GM12891 (cell line): ENCODE measurements around the gene EXOC4.

ENCODE experiments used
- PAX5 ChIP-seq: IDR thresholded peaks from 2 replicates; pipeline ENCODE4 v1.6.1; 2011; ENCODE audit warnings: low read length, moderate library complexity, mild to moderate bottlenecking; ENCODE audit not compliant: insufficient read depth, severe bottlenecking
- POLR2A ChIP-seq: IDR thresholded peaks from 2 replicates; pipeline ENCODE4 v1.6.1; 2011; ENCODE audit warnings: low read depth, low read length, control low read depth
- POLR2AphosphoS5 ChIP-seq: IDR thresholded peaks from 2 replicates; pipeline ENCODE4 v1.6.1; 2011; ENCODE audit warnings: low read depth, low read length, control low read depth
- POU2F2 ChIP-seq: IDR thresholded peaks from 2 replicates; pipeline ENCODE4 v1.6.1; 2011; ENCODE audit warnings: low read depth, mild to moderate bottlenecking, control low read depth, low read length, moderate library complexity
- SPI1 ChIP-seq: IDR thresholded peaks from 2 replicates; pipeline ENCODE4 v1.6.1; 2011; ENCODE audit warnings: low read depth, low read length, control low read depth
- TAF1 ChIP-seq: IDR thresholded peaks from 2 replicates; pipeline ENCODE4 v1.6.1; 2011; ENCODE audit warnings: low read depth, low read length, control low read depth

GRCh38 chr7:133761443-133761842 is 508.6 kb downstream of the EXOC4 start:
- TF ChIP-seq POLR2A = no peak
- no peak for TF ChIP-seq POLR2AphosphoS5
- no peak for TF ChIP-seq TAF1
- no peak for TF ChIP-seq SPI1
- no peak for TF ChIP-seq POU2F2
- TF ChIP-seq PAX5 = no peak
